HPDE6-E6E7 (cell line): ENCODE measurements around the gene PUM2.
"Not testable (repeated sequence)": the region's sequence is repeated elsewhere in the genome, so short reads cannot be mapped to it uniquely, and the experiment has no call there.

ENCODE experiments used
- DNase-seq: peaks from one replicate; pipeline ENCODE4 v3.0.0; 2011; ENCODE audit warnings: missing footprints; ENCODE audit errors: extremely low spot score

The PUM2 gene

DNA sequence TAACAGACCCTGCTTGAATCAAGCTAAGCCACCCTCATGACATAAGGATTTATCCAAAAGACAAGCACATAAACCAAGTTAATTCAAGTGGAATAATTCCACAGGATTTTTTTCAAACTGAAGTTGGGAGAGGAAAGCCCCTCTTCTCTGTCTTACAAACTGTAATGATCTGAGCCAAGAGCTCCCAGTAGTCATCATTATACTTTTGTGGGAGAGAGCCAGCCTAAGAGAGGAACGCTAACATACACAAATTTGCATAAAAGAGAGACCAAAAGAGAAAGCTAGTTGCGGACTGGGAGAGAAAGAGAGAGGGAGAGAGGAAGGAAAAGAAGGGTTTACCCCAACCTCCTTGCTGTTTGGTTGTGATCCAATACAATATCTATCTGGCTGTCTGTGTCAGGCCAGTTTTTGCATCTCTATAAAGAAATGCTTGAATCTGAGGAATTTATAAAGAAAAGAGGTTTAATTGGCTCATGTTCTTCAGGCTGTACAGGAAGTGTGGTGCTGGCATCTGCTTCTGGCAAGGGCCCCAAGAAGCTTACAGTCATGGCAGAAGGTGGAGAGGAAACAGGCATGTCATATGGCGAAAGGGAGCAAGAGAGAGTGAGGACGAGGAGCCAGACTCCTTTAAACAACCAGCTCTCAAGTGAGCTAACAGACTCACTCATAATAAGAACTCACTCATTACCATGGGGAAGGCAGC, 20.8 kb upstream of the PUM2 start:
- no peak for DNase-seq

- peak; percentile 84 for DNase-seq
Measured at GRCh38 chr2:20370191-20370590, 19.5 kb upstream of the PUM2 start.

DNA sequence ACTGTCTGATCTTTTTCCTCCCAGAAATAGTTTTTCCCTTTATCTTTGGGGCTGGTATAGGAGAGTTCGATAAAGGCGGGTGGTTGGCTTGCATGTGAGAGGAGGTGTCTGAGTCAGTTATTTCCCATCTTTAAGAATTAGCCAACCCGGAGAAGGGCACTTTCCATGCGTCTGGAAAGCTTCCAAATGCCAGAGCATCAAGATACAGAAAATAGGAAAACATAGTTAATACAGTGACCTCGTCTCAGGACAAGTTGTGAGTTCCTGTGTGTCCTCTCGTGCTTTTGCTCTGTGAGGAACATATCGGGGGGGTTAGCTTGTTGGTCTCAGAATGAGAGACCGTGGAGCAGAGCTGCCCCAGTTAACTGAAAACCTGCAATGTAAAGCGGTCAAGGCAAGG, 18.7 kb upstream of the PUM2 start:
- DNase-seq = no peak

- no peak for DNase-seq
Measured at GRCh38 chr2:20368706-20369105, 18.1 kb upstream of the PUM2 start.

- DNase-seq = not testable (repeated sequence)
Measured at GRCh38 chr2:20367929-20368328, 17.3 kb upstream of the PUM2 start.

DNA sequence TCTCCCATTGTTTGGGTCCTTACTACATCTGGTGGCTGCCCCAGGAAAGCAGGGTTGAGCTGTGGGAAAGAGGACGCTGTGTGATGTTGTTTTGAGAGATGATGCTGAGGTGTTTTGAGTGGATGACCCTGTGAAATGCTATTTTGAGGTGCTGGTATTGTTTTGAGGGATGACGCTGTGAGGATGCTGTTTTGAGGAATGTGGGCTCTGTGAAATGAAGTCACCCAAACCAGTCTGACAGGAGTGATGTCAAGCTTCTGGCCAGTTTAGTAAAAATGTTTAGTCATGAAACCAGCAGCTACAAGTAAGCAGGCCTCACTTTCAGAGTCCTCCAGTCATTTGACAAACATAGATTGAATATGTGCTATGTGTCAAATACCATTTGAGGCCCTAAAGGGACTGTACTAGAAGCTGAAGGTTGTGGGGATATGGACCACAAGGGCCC, 16.1 kb upstream of the PUM2 start:
- DNase-seq = peak; percentile 44

DNA sequence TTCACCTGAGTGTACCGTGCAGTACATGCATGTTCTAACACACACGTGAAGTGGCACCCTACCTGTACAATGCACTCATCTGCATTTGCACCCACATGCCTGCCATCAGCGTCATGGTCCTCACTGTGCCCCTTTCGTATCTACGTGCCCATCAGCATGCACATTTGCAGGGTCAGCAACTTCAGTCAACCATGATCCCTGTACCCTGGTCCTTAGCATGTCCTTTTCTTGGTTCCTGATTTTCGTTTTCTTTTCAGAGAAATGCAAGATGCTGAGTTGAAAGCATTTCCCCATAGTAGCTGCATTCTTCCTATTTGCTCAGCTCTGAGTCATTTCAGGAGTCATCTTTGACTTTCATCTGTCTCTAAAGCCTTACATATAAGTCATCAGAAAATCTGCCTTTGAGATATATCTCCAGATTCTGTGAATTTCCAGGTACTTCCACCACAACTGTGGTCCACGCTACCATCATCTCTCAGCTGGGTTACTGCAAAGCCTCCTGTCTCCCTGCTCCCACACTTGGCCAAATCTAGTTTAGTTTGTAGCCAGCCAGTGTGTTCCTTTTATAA, 14.7 kb upstream of the PUM2 start:
- DNase-seq = peak; percentile 79

DNA sequence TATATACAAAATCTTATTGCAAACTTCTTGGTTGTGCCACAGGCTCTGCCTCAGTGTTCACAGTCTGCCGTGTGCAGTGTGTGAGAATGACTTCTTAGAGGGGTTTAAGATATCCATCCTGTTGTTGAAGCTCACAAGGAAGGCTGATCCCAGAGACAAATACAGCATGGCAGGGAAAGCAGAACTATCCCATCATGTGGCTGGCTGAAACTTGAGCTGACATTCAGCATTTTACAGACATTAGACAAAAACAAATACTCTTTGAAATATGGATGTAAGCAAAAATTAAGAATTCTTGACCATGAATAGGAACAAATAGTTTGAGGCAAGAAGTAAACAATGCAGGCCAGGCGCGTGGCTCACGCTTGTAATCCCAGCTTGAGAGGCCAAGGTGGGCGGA, 12.9 kb upstream of the PUM2 start:
- no peak for DNase-seq

DNA sequence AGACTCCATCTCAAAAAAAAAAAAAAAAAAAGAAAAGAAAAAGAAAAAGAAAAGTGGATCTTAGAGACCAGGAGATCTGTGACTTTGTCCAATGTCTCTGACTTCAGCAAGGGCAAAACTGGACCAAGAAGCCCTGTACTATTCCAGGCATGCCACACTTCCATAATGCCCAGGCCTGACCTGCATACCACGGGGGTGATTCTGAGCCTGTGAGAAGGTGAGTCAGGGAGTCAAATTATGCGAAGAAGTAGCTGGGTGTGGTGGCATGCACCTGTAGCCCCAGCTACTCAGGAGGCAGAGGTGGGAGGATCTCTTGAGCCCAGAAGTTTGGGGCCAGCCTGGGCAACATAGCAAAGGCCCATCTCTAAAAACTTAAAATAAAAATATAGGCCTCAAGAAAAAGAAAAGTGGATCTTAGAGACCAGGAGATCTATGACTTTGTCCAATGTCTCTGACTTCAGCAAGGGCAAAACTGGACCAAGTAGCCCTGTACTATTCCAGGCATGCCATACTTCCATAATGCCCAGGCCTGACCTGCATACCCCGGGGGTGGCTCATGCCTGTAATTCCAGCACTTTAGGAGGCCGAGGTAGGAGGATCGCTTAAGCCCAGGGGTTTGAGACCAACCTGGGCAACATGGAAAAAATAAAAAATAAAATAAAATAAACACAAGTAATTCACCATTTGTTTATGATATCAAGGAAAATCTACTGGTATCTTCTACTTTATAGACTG, 12.2 kb upstream of the PUM2 start:
- no peak for DNase-seq

- DNase-seq = no peak
Measured at GRCh38 chr2:20361893-20362292, 11.2 kb upstream of the PUM2 start.

GRCh38 chr2:20359096-20359495, 8.5 kb upstream of the PUM2 start:
- DNase-seq = no peak

DNA sequence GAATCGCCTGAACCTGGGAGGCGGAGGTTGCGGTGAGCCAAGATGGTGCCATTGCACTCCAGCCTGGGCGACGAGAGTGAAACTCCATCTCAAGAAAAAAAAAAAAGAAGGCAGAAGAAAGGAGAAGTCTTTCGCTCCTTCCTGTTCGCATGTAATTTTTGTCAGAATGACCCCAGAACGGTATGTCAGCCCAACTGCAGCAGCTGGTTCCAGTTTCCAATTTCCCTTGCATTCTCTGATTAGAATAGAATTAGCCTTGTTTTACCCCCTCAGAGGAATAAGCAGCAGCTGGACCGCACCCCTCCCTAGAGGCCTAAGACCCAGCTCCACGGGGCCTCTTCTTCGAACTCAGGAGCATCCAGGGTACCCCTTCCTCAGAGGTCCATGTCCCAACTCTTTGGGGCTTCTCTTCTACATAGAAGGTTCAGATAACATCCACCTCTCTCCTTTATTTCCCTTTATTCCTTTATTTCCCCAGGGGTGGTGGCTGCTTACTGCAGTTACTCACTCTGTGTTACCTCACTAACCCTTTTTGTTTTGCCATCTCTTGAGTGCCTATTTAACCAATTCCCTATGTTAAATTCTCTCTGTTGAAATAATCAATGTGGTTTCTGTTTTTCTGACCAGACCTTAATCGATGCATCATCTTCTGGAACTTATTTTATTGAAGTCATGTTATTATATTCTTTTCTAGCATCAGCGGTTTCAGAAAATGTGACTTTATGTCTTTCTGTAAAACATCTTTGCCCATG, 7.2 kb upstream of the PUM2 start:
- no peak for DNase-seq

DNA sequence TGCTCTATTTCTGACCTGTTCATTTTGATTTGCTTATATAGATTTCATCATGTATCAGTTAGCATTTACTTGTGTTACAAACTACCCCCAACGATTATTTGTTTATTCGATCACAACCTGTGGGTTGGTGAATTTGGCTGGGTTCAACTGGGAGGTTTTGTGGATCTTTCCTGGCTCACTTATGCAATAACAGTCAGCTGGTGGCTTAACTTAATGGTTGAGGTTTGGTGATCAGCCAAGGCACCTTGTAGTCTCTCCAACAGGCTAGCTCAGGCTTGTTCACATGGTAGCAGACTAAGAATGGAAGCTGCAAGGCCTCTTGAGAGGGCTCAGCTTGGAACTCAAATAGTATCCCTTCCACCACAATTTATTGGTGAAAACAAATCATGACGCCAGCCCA, 5.4 kb upstream of the PUM2 start:
- DNase-seq = peak; percentile 66

DNA sequence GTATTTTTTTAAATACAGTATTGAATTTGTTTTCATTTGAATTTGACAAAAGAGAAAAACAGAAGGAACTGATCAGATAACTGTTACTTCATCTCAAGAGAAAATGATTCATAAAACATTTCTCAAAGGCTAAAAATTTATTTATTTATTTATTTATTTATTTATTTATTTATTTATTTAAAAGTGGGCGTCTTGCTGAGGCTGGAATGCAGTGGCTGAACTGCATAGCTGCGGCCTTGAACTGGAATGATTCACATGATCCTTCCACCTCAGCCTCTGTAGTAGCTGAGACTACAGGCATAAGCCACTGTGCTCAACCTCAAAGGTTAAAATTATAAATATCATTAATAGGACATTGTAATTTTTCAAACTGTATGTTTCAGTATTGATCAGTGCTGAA, 4.5 kb upstream of the PUM2 start:
- DNase-seq = no peak

DNA sequence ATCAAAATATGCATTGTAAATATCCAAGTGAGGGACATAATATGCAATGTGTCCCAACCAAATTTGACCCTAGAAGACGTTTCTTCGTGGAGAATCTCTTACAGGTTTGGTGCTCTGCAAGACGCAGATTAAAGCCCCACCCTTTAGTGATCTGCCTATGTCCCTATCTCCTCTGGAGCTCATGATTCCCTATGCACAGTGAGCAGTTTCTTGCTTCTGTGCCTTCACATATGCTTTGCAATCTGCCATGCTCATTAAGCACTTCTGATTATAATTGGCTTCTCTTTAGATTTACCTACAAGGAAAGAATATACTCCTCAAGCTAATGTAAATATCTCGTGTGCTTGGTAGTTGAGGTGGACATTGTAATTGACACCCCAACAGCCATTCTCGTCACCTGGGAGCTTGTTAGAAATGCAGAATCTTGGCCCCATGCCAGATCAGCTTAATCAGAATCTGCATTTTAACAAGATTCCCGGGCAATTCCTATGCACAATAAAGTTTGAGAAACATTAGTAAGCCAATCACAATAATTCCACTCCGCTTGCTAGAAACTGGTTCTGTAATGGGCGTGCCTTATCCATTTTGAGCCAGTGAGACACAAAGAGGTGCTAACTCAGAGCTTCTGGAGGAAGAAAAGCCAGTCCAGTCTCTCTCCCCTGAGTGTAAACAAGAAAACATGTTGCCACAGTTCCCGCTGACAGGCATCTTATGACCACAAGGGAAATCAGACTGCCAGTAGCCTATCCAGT, 2.8 kb upstream of the PUM2 start:
- peak; percentile 82 for DNase-seq

DNA sequence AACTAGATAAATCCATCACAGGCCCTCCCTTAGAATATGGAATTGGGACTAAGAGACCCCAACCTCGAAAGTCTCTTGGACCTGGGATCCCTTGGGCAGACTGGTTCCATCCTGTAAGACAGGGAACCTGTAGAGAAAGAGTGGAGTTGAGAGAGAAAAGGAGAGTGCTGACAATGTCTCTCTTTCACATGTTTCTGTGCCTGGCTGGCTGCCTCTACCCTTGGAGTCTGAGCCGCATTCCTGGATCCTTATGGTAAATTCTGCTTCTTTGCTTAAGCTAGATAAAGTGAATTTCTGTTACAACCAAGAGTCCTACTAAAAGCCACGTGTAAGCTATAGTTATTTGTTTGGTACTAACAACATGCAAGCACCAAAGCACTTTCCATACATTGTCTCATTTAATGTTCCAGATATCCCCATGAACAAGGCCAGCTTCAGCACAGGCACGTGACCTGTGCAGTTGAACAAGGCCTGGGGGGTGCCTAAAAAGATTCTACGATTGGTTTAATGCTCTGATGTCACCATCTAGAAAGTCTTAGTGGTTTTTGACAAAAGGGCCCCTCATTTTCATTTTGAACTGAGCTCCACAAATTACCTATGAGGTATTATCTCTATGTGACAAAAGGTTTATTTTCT, 2.1 kb upstream of the PUM2 start:
- no peak for DNase-seq

DNA sequence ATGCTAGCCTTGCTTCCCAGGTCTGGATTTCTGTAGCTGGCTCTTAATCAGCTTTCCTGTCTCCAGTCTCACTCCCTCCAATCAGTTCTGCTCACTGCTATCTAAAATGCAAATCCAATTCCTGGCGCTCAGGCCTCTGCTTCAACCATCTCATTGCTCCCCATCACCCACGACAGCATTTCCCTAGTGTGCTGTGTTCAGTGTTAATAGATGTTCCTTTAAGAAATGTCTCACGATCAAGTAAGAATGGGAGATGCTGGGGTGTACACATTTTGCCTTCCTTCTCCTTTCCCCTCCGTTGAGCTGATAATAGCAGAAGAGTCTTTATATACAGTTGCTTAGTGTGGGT, 1.6 kb upstream of the PUM2 start:
- DNase-seq = no peak

DNA sequence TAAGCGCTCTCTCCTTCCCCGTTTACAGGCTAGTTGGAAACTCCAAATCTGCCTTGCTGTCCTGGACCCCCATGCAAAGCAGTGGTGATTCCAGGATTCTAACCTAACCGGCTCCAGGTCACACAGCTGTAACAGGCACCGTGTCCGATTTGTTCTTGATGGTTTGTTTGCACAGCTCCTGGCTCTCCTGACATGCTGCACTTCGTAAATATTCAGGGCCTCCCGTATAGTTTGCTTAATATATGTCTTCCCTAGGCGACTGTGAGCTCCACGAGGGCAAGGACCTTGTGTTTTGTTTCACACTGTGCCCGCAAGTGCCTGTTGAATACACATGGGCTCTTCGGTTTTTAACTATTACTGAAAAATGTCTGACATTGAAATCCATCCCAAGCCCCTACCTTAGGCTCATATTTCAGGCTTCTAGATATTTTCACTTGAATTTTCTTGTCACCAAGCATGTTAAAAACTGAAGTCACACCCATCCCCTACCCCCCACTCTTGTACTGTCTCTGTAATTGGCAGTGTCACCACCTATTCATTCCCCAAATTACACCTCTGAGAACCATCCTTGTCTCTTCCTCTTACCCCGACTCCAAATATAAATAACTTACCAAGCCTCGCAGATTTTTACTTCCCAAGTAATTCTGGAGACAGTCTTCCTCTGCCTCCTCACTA, 1.0 kb upstream of the PUM2 start:
- no peak for DNase-seq

DNA sequence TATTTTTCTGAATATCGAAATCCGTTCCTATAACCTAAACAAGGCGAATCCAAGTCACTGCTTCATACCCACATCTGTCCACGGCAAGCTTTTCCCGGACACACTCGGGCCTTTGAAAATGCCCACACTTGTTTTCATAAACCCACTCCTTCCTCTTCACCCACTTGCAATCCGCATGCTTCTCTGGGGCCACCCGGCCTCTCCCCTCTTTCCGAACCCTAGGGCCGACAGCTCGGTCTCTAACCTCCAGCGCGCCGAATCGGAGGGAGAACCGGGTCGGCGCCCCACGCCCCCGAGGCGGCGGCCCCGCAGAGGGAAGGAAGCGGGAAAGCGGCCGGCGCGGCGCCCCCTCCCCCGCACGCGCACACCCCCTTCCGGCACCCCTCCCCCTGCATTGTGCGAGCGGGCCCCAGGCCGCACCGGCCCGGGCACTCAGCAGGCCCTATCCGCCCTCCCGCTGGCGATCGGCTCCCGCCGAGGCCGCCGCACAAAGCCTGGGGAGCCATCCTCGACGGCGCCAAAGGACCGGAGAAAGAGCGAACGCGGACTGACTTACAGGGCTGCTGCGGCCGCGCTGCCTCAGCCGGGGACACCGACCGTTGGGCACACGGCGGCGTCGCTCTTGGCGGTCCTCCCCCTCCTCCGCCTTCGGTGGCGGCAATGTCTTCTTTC, 467 bp downstream of the PUM2 start:
- DNase-seq = no peak

- no peak for DNase-seq
Measured at GRCh38 chr2:20349513-20349921, 1.1 kb downstream of the PUM2 start.
